PC-3 (cell line): ENCODE data around the gene PLEK2.

Experiments
- EZH2 ChIP-seq: fragments of 300-600 bp; sonication (generic); IDR thresholded peaks from one replicate; pipeline ENCODE4 v1.6.1; 2017; ENCODE audit warnings: antibody characterized with exemption, mild to moderate bottlenecking, low read length; ENCODE audit not compliant: unreplicated experiment
- TF ChIP-seq, protein P1 (sequence below): fragments of 300-600 bp; sonication (generic); conservative IDR thresholded peaks from 2 replicates; pipeline ENCODE4 v1.5.1; 2017; ENCODE audit warnings: antibody characterized with exemption, low read depth, mild to moderate bottlenecking, low read length

DNA sequence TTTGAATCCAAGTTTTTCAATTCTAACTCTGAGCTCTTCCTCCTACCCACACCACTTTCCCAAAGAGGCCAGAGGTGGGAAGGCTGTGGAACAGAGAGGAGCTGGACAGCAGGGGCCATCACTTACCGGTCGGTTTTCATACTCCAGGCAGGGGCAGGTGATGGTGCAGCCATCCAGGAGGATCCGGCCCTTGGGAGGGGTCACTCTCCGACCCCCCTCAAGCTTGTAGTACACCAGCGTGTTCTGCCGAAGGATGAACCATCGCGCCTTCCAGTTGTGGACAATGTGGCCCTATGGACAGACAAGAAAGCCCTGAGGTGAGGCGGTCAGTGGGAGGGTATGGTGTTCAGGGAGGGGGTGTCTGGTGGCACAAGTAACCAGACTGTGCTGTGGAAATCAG is 14.4 kb downstream of the PLEK2 start:
- TF ChIP-seq, protein P1, sequence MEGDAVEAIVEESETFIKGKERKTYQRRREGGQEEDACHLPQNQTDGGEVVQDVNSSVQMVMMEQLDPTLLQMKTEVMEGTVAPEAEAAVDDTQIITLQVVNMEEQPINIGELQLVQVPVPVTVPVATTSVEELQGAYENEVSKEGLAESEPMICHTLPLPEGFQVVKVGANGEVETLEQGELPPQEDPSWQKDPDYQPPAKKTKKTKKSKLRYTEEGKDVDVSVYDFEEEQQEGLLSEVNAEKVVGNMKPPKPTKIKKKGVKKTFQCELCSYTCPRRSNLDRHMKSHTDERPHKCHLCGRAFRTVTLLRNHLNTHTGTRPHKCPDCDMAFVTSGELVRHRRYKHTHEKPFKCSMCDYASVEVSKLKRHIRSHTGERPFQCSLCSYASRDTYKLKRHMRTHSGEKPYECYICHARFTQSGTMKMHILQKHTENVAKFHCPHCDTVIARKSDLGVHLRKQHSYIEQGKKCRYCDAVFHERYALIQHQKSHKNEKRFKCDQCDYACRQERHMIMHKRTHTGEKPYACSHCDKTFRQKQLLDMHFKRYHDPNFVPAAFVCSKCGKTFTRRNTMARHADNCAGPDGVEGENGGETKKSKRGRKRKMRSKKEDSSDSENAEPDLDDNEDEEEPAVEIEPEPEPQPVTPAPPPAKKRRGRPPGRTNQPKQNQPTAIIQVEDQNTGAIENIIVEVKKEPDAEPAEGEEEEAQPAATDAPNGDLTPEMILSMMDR: no peak
- TF ChIP-seq EZH2: no peak
